ENCODE measurements around the gene ATP1A4.

- TF ChIP-seq, protein P1, sequence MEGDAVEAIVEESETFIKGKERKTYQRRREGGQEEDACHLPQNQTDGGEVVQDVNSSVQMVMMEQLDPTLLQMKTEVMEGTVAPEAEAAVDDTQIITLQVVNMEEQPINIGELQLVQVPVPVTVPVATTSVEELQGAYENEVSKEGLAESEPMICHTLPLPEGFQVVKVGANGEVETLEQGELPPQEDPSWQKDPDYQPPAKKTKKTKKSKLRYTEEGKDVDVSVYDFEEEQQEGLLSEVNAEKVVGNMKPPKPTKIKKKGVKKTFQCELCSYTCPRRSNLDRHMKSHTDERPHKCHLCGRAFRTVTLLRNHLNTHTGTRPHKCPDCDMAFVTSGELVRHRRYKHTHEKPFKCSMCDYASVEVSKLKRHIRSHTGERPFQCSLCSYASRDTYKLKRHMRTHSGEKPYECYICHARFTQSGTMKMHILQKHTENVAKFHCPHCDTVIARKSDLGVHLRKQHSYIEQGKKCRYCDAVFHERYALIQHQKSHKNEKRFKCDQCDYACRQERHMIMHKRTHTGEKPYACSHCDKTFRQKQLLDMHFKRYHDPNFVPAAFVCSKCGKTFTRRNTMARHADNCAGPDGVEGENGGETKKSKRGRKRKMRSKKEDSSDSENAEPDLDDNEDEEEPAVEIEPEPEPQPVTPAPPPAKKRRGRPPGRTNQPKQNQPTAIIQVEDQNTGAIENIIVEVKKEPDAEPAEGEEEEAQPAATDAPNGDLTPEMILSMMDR (IDR thresholded peaks at IDR 0.05), result no peak
- no peak for TF ChIP-seq POLR2A (IDR thresholded peaks at IDR 0.05)
Measured at GRCh38 chr1:160177667-160178066, 26.3 kb downstream of the ATP1A4 start.
